ENCODE data around the gene LSP1.

The LSP1 gene

GRCh38 chr11:1851468-1852180, 1.3 kb upstream of the LSP1 start:
- DNase-seq: no peak

DNA sequence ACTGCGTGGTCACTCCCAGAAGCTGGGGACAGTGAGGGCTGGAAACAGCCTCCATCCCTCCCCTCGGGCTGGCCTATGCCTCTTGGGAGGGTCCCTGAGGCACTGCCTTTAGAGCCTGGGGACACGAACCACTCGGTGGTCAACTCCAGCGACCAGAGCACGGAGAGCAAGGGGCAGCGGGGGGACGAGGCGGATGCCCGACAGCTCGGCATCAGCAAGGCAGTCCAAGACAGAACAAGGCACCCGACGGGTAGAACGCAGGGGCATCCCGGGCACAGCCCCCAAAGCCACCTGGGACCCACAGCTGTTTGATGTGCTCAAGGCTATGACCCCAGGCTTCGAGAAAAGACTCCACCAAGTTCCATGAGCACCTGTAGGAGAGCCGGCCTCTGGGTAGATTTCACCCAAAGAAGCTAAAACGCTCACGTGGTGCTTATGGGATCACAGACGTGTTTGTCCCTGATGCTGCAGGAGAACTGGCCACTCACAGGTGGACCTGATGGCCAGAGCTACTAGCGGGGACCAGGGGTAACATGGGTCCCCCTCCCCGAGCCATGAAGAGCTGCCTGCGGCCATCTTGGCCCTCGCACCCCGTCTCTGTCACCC, 510 bp upstream of the LSP1 start:
- DNase-seq: no peak

DNA sequence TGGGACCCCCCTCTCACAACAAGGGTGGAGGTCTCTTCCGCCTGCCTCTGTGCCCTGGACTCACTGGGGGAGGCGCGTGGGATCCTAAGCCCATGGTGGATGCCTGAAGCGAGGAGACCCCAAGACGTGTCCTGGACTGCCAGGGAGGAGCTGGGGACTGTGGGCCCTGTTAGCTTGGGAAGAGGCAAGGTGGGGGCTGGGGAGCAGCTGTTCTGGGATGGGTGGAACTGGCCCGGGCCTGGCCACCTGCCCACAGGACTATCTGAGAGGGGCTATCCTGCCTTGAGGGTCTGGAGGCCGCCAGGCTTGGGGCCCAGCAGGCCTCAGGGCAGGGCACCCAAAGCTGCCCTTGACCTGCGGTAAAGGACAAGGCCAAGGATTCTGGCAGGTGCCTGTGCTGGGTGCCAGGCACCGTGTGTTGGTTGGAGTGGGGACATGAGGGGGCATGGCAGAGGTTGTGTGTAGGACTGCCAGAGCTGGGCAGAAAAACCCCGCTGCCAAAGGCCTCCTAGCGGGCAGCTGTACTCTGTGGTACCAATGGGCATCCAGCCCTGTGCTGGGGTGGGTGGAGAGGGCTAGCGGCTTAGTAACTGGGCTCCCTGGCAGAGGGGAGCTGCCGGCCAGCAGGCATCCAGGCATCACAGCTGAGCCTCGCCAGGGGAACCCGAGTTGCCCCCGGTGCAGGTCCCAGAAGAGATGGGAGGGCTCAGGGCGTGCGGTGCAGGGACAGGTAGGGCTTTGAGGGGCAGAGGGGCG, 670 bp downstream of the LSP1 start:
- DNase-seq: no peak

GRCh38 chr11:1854132-1854948, 1.5 kb downstream of the LSP1 start:
- DNase-seq: no peak

DNA sequence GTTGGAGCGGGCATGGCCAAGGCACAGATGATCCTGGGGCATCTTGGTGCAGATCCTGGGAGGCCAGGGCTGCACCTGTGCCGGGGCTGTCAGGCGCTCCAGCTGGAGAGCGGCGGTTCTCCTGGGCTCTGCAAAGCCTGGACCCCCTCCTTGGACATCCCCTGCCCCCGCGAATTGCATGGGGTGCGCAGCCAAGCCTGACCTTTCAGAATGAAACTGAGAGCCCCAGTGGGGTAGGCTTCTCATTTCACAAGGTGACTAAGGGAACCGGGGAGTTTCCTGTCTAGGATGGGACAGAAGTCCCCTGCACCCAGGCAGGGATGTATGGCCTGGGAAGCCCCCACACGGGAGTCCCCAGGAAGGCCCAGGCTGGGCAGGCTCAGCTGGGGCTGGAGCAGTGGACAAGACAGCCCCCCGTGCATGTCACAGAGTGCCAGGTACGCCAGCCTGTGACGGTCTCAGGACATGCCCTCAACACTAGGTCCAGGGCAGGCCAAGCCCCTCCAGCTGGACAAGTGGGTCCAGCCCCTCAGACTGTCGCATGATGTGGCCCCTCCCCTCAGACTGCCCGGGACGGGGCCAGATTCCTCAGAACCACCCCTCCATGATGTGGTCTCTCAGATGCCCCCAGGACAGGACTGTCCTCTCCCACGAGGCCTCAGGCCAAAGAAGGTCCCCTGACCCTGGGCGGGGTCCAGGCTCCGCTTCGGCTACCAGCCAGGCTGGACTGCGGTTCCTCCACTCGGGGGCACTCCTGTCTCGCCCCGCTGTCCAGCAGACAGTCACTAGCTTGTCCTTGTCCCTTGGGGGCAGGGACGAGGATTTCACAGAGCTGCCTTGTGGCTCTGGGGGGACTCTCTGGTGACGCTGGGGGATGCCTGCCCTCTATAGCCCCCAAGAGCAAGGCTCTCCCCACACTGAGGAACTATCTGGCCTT, 2.3 kb downstream of the LSP1 start:
- no peak for DNase-seq

GRCh38 chr11:1855886-1856265, 3.0 kb downstream of the LSP1 start:
- no peak for DNase-seq

DNA sequence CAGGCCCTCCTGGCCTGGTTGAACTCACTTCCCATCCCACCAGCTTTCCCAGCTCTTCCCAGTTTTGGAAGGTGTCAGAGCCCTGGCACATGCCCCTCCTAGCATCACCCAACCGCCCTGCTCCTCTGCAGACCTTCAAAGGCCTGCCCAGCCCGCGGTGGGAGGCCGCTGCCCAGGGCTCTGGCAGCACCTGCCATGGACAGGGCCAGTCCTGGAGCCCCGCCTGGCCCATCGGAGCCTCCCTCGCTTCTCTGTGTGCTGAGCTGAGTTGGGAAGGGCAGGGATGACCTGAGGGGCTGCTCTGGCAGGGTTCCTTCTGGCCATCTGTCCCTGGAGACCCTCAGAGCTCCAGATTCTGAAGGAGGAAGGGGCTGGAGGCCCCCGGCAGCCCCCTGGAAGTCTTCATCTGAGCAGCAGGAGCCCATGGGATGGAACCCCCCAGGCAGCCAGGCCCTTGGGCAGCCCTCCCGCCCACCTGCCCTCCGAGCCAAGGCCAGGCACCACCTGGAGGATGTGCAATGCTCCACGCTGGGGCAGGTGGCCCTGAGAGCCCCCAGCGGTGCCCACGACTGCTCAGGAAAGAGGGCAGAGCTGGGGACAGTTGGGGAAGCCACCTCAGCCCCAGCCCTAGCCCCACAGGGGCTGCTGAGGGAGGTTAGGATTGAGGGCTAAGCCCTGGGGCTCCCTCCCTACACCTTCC, 3.6 kb downstream of the LSP1 start:
- no peak for DNase-seq

DNA sequence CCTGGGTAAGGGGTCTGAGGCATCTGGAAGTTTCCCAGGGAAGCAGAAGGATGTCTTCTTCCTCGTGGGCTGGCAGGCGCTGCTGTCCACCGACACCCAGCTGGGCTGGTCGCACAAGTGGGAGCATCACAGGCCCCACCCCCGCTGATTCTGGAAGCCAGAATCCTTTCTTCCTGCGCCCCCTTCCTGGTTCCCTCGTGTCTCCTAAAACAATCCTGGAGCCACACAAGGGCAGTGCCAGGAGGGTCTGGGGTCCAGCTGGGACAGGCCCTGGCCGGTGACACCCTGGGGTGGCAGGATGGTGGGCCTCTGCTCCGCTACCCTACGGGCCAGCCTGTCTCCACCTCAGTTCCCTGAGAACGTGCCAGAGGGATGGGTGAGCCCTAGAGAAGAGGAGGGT, 4.2 kb downstream of the LSP1 start:
- no peak for DNase-seq

DNA sequence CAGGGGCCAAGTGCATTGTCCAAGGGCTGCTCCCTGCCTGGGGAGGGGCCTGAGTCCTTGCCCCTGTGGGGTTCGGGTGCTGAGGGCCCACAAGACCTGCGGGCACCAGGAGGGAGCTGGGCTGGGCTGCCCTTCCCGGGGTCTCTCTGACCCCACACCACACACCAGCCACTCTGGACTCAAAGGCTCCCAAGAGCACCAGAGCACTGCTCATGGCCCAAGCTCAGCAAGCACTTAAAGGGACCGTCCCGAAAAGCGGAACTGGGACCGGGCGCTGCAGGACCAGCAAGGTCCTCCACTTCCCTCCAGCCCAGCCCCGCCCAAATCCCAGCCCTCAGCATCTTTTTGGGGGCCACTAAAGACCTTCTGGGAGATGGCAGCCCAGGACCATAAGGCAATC, 5.3 kb downstream of the LSP1 start:
- DNase-seq: no peak

- DNase-seq: no peak
These were observed 5.7 kb downstream of the LSP1 start for GRCh38 chr11:1858576-1858975.

DNA sequence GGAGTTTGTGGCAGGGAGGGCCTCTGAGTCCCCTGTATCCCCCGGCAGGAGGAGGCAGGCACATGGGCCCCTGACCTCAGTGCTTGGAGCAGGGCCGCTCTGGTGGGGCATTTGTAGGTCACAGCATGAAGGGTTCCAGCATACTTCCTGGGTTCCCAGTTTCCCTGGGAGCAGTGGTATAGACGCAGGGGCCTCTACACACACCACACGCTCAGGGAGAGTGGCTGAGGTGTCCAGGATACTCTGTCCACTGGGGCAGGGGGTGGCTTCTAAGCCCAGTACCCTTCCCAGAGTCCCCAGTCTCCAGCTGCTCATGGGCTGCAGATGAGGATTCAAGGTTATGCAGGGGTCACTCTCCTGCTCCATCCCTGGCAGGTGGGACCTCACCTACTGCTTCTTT, 6.1 kb downstream of the LSP1 start:
- no peak for DNase-seq

- DNase-seq: no peak
These were observed 7.2 kb downstream of the LSP1 start for GRCh38 chr11:1860108-1860507.

DNA sequence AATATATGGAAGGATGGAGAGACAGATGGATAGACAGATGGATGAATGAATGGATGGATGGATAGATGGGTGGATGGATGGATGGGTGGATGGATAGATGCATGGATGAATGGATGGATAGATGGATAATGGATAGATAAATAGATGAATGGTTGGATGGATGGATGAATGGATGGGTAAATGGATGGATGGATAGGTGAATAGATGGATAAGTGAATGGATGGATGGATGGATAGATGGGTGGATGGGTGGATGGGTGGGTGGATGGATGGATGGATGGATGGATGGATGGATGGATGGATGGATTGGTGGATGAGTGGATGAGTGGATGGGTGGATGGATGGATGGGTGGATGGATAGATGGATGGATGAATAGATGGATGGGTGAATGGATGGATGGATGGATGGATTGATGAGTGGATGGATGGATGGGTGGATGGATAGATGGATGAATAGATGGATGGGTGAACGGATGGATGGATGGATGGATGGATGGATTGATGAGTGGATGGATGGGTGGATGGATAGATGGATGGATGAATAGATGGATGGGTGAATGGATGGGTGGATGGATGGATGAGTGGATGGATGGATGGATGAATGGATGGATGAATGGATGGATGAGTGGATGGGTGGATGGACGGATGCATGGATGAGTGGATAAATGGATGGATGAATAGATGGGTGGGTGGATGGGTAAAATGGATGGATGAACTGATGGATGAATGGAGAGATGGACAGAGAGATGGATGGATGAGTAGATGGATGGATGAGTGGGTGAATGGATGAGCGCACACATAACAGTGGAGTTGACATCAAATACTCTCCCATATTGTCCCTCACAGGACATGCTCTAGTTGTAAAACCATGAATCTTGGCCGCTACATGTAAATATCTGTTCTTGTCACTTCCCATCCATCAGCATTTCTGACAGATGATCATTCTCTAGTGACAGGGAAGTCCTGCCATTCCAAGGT, 8.8 kb downstream of the LSP1 start:
- no peak for DNase-seq

DNA sequence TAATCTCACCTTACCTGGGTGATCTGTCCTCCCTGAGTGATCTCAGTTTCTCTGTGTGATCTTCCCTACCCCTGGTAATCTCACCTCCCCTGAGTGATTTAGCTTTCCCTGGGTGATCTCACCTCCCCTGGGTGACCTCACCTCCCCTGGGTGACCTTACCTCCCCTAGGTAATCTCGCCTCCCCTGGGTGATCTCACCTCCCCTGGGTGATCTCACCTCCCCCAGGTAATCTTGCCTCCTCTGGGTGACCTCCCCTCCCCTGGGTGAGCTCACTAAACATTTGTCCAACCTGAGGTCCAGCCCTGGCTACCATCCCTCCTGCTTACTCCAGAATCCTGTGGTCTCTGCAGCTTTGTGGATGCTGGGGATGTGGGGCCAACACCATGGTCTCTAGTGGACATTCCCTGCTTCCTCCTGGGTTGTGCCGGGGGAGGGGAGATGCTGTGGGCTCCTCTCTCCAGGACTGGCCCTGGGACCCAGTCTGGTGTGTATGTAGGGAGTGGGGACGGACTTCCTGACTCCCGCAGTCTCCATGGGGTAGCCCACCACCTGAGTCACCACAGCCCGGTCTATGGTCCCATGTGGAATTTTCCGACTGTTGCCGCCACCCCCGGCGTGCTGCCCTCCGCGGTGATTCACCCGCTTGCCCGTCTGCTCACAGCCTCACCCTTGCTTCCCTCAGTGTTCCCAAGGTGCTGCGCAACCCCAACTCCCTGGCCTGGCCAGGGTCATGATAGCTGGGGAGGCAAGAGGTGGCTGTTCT, 9.9 kb downstream of the LSP1 start:
- no peak for DNase-seq

DNA sequence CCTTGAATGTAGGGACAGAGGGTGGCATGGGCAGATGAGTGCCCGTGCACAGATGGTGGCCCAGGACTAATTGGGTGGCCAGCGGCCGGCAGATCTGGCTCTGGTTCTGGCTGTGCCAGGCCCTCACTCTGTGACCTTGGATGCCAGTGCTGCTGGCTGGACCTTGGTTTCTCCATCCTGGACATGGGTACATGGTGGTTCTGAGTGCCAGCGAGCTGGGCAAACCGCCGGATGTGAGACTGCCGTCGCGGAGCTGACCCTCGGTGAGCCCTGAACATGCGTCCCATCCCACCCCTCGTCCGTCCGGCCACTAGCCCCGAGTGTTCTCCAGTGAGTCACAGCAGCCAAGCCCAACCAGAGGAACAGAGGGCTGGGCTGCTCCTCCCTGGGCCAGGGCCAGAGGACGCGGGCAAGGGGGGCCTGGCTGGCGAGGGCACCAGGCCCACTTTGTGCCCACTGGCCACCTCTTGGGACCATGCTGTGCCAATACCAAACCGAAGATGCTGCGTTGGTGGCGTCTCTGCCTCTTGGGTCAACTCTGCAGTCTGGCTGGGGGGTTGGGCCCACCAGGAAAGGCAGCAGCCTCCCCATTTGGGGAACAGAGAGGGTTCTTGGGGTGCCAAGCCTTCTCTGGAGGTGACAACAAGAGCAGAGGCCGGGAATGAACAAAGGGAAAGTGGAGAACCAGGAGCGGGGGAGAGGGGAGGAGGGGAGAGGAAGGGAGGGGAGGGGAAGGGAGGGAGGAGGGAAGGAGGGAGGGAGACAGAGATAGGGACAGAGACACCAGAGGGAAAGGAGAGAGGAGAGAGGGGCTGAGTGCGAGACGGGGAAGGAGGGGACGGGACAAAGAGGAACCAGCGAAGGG, 10.7 kb downstream of the LSP1 start:
- peak; percentile 89 for DNase-seq

DNA sequence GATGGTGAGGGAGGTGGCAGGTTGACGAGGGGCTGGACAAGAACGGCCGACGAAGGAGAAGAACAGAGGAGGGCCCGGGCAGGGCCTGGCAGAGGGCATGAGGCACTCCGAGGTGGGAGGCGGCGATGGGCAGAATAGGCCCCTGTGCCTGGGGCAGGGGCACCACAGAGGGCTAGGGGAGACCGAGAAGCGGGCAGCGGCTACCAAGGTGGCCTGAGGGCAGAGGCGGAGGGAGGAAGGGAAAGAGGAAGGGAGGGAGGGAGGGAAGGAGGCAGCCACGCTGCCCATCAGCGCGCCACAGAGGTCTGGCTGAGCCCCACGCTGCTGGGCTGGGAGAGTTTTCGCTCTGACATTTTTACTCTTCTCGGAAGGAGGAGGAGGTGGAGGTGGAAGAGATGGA, 11.3 kb downstream of the LSP1 start:
- no peak for DNase-seq

GRCh38 chr11:1864831-1865665, 12.2 kb downstream of the LSP1 start:
- DNase-seq: no peak

- no peak for DNase-seq
These were observed 13.3 kb downstream of the LSP1 start for GRCh38 chr11:1866226-1866625.

All from fibroblast of skin of right biceps (primary cell).